ENCODE measurements around the gene ZBTB26. TPM values are rescaled to one million over a fixed set of nuclear protein-coding genes. Genes with fewer than 3 reads are reported as not detected.
A peak's percentile ranks its signal among the peaks of the same experiment; 100 is the strongest.

The ZBTB26 gene
- 6.3 to 7.8 TPM (median 7.3 TPM) in 3 replicates for total RNA-seq (2021)
- percentile 91 among the genes with signal in this experiment for Bru-seq, nascent RNA
- long read RNA-seq, experiment 1, full-length matches to known transcripts, result 7 of 21 reads
- long read RNA-seq, experiment 1, partial matches to known transcripts, result 5 of 21 reads
- long read RNA-seq, experiment 1, other reads (novel, unspliced or antisense), result 9 of 21 reads
- long read RNA-seq, experiment 2, partial matches to known transcripts, result 0 of 9 reads
- long read RNA-seq, experiment 2, other reads (novel, unspliced or antisense), result 9 of 9 reads
- long read RNA-seq, experiment 3, full-length matches to known transcripts, result 1 of 2 reads
- long read RNA-seq, experiment 3, partial matches to known transcripts, result 0 of 2 reads
- long read RNA-seq, experiment 3, other reads (novel, unspliced or antisense), result 1 of 2 reads

GRCh38 chr9:122931226-122932121, at the start of gene ZBTB26:
TSS of gene ZBTB26 (minus strand) at chr9:122931512. CDS start at chr9:122919934, 11,578 bp downstream.
- POLR2A ChIA-PET, result interaction anchor here (0.5 to 1.8 kb wide), 7 partner anchors 9 to 60 kb away, joined by 3 to 44 read pairs (median 4); partner anchors contain the start of genes RABGAP1, RC3H2 and ZBTB6
- Mint-ChIP-seq H3K9me3 (no peaks in the 10 kb centered on the region), H3K27me3 (ENCODE audit: low read depth) (no peaks in the 10 kb centered on the region), H3K27ac (peak within 1 kb of the TSS; percentile 99), H3K36me3 (peaks cover 5% of the 10 kb centered on the region), H3K4me3 (no peak within 1 kb of the TSS), H3K4me1 (peaks cover 8% of the 10 kb centered on the region)
- DNase-seq (ENCODE audit: low spot score), result peak; percentile 96
- CTCF ChIA-PET, result interaction anchor here (0.6 to 1.2 kb wide), 5 partner anchors 9 to 80 kb away, joined by 3 to 10 read pairs (median 5); partner anchors contain the start of gene RABGAP1
- ATAC-seq, result peak; percentile 97
- no peak for TF ChIP-seq ATF1 (CRISPR knock-in tag; IDR thresholded peaks at IDR 0.05)
- peak; percentile 87; the same call in 1 of the 2 replicates for TF ChIP-seq ARID4B (CRISPR knock-in tag; IDR thresholded peaks at IDR 0.05; ENCODE audit: borderline replicate concordance)
- peak; percentile 76 for TF ChIP-seq CREM (CRISPR knock-in tag; IDR thresholded peaks at IDR 0.05)
- peak; percentile 36; the same call in 1 of the 2 replicates for TF ChIP-seq GABPB1 (CRISPR knock-in tag; IDR thresholded peaks at IDR 0.05)
- TF ChIP-seq MAX (CRISPR knock-in tag; IDR thresholded peaks at IDR 0.05), result peak; percentile 50; the same call in 1 of the 2 replicates
- TF ChIP-seq SP1 (CRISPR knock-in tag; conservative IDR thresholded peaks at IDR 0.05), result peak; percentile 77
- TF ChIP-seq ZNF317 (CRISPR knock-in tag; IDR thresholded peaks at IDR 0.05; ENCODE audit: borderline replicate concordance, low read depth), result no peak
- no peak for TF ChIP-seq ATF2 (CRISPR knock-in tag; IDR thresholded peaks at IDR 0.05; ENCODE audit: borderline replicate concordance, low read depth)
- TF ChIP-seq FOXK1 (CRISPR knock-in tag; IDR thresholded peaks at IDR 0.05), result peak; percentile 68; the same call in 1 of the 2 replicates
- TF ChIP-seq NR2C2 (CRISPR knock-in tag; IDR thresholded peaks at IDR 0.05), result no peak
- no peak for TF ChIP-seq CTCF (IDR thresholded peaks at IDR 0.05)
- TF ChIP-seq USF1 (CRISPR knock-in tag; IDR thresholded peaks at IDR 0.05), result peak; percentile 80
- TF ChIP-seq ZNF219 (CRISPR knock-in tag; IDR thresholded peaks at IDR 0.05; ENCODE audit: borderline replicate concordance), result no peak
- peak; percentile 73 for TF ChIP-seq NFYB (CRISPR knock-in tag; conservative IDR thresholded peaks at IDR 0.05; ENCODE audit: low read depth)
- peak; percentile 49; the same call in 1 of the 2 replicates for TF ChIP-seq ETV6 (CRISPR knock-in tag; IDR thresholded peaks at IDR 0.05)
- TF ChIP-seq TEAD4 (CRISPR knock-in tag; IDR thresholded peaks at IDR 0.05), result 0 out of 2 replicates have a peak, but pooled peaks have one; percentile 23
- peak; percentile 95 for TF ChIP-seq KAT7 (CRISPR knock-in tag; IDR thresholded peaks at IDR 0.05; ENCODE audit: borderline replicate concordance)
- peak; percentile 6; the same call in 1 of the 2 replicates for TF ChIP-seq ZNF423 (CRISPR knock-in tag; IDR thresholded peaks at IDR 0.05)
- peak; percentile 46; the same call in 1 of the 2 replicates for TF ChIP-seq TEAD1 (CRISPR knock-in tag; IDR thresholded peaks at IDR 0.05)
- TF ChIP-seq ZNF263 (CRISPR knock-in tag; IDR thresholded peaks at IDR 0.05; ENCODE audit: low read depth), result no peak
- no peak for TF ChIP-seq NFATC4 (CRISPR knock-in tag; IDR thresholded peaks at IDR 0.05)
- 0 out of 2 replicates have a peak, but pooled peaks have one; percentile 37 for TF ChIP-seq ZBTB21 (CRISPR knock-in tag; IDR thresholded peaks at IDR 0.05; ENCODE audit: borderline replicate concordance)
- no peak for TF ChIP-seq ZNF232 (CRISPR knock-in tag; IDR thresholded peaks at IDR 0.05)
- TF ChIP-seq ZNF512 (CRISPR knock-in tag; IDR thresholded peaks at IDR 0.05; ENCODE audit: borderline replicate concordance), result no peak
- no peak for TF ChIP-seq CBFB (CRISPR knock-in tag; IDR thresholded peaks at IDR 0.05; ENCODE audit: low read depth)

Measured in WTC11 (cell line).